ENCODE results near the gene PRKAG1.

- TF ChIP-seq ZNF512 (CRISPR knock-in tag; IDR thresholded peaks at IDR 0.05; ENCODE audit: borderline replicate concordance) (no peak), ESRRA (CRISPR knock-in tag; IDR thresholded peaks at IDR 0.05; ENCODE audit: borderline replicate concordance) (no peak), ATF3 (CRISPR knock-in tag; conservative IDR thresholded peaks at IDR 0.05) (no peak), ZNF121 (CRISPR knock-in tag; IDR thresholded peaks at IDR 0.05) (no peak), JUN (CRISPR knock-in tag; IDR thresholded peaks at IDR 0.05) (no peak), ZNF138 (CRISPR knock-in tag; conservative IDR thresholded peaks at IDR 0.05) (no peak), ARID4B (CRISPR knock-in tag; IDR thresholded peaks at IDR 0.05; ENCODE audit: borderline replicate concordance) (no peak), TCF7 (CRISPR knock-in tag; IDR thresholded peaks at IDR 0.05; ENCODE audit: low read depth) (no peak), NFYB (CRISPR knock-in tag; conservative IDR thresholded peaks at IDR 0.05; ENCODE audit: low read depth) (no peak), CREB1 (CRISPR knock-in tag; IDR thresholded peaks at IDR 0.05) (no peak), IRF2 (CRISPR knock-in tag; IDR thresholded peaks at IDR 0.05; ENCODE audit: borderline replicate concordance, low read depth) (no peak)
- TF ChIP-seq, protein P1, sequence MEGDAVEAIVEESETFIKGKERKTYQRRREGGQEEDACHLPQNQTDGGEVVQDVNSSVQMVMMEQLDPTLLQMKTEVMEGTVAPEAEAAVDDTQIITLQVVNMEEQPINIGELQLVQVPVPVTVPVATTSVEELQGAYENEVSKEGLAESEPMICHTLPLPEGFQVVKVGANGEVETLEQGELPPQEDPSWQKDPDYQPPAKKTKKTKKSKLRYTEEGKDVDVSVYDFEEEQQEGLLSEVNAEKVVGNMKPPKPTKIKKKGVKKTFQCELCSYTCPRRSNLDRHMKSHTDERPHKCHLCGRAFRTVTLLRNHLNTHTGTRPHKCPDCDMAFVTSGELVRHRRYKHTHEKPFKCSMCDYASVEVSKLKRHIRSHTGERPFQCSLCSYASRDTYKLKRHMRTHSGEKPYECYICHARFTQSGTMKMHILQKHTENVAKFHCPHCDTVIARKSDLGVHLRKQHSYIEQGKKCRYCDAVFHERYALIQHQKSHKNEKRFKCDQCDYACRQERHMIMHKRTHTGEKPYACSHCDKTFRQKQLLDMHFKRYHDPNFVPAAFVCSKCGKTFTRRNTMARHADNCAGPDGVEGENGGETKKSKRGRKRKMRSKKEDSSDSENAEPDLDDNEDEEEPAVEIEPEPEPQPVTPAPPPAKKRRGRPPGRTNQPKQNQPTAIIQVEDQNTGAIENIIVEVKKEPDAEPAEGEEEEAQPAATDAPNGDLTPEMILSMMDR (IDR thresholded peaks at IDR 0.05): no peak
- TF ChIP-seq, protein P2, sequence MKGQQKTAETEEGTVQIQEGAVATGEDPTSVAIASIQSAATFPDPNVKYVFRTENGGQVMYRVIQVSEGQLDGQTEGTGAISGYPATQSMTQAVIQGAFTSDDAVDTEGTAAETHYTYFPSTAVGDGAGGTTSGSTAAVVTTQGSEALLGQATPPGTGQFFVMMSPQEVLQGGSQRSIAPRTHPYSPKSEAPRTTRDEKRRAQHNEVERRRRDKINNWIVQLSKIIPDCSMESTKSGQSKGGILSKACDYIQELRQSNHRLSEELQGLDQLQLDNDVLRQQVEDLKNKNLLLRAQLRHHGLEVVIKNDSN (CRISPR knock-in tag; IDR thresholded peaks at IDR 0.05): no peak
- TF ChIP-seq, protein P3, sequence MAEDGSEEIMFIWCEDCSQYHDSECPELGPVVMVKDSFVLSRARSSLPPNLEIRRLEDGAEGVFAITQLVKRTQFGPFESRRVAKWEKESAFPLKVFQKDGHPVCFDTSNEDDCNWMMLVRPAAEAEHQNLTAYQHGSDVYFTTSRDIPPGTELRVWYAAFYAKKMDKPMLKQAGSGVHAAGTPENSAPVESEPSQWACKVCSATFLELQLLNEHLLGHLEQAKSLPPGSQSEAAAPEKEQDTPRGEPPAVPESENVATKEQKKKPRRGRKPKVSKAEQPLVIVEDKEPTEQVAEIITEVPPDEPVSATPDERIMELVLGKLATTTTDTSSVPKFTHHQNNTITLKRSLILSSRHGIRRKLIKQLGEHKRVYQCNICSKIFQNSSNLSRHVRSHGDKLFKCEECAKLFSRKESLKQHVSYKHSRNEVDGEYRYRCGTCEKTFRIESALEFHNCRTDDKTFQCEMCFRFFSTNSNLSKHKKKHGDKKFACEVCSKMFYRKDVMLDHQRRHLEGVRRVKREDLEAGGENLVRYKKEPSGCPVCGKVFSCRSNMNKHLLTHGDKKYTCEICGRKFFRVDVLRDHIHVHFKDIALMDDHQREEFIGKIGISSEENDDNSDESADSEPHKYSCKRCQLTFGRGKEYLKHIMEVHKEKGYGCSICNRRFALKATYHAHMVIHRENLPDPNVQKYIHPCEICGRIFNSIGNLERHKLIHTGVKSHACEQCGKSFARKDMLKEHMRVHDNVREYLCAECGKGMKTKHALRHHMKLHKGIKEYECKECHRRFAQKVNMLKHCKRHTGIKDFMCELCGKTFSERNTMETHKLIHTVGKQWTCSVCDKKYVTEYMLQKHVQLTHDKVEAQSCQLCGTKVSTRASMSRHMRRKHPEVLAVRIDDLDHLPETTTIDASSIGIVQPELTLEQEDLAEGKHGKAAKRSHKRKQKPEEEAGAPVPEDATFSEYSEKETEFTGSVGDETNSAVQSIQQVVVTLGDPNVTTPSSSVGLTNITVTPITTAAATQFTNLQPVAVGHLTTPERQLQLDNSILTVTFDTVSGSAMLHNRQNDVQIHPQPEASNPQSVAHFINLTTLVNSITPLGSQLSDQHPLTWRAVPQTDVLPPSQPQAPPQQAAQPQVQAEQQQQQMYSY (CRISPR knock-in tag; IDR thresholded peaks at IDR 0.05): no peak
Observed at GRCh38 chr12:49031573-49032161, 13.1 kb upstream of the PRKAG1 start.
